Measurements from ENCODE around the gene SPRY2.
A peak's percentile ranks its signal among the peaks of the same experiment; 100 is the strongest.
"Not testable (repeated sequence)": the region's sequence is repeated elsewhere in the genome, so short reads cannot be mapped to it uniquely, and the experiment has no call there.

SPRY2 gene

DNA sequence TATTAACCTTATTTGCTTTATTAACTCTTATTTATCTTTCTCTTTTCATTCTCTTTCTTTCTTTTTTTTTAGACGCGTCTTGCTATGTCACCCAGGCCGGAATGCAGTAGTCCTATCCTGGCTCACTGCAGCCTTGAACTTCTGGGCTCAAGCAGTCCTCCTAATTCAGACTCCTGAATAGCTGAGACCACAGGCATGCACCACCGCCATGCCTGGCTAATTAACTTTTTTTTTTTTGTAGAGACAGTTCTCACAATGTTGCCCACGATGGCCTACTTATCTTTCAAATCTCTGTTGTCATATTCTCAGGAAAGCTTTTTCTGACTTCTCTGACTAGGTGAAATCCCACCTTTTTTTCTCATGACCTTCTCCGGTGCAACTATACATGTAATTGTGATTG is 7.8 kb upstream of the SPRY2 start:
- no peak for DNase-seq (ENCODE audit: low read depth)

- DNase-seq (ENCODE audit: low read depth) = no peak
These were observed 7.4 kb upstream of the SPRY2 start for GRCh38 chr13:80348314-80348713.

GRCh38 chr13:80345771-80346510 is 5.0 kb upstream of the SPRY2 start:
- no peak for DNase-seq (ENCODE audit: low read depth)

DNA sequence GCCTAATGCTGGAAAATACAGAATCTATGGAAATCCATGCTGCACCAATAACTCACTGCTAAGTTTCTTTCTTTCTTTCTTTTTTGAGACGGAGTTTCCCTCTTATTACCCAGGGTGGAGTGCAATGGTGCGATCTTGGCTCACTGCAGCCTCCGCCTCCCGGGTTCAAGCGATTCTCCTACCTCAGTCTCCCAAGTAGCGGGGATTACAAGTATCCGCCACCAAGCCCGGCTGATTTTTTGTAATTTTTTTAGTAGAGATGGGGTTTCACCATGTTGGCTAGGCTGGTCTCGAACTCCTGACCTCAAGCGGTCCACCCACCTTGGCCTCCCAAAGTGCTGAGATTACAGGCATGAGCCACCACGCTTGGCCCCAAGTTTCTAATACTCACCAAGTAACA is 3.1 kb upstream of the SPRY2 start:
- DNase-seq (ENCODE audit: low read depth) = not testable (repeated sequence)

DNA sequence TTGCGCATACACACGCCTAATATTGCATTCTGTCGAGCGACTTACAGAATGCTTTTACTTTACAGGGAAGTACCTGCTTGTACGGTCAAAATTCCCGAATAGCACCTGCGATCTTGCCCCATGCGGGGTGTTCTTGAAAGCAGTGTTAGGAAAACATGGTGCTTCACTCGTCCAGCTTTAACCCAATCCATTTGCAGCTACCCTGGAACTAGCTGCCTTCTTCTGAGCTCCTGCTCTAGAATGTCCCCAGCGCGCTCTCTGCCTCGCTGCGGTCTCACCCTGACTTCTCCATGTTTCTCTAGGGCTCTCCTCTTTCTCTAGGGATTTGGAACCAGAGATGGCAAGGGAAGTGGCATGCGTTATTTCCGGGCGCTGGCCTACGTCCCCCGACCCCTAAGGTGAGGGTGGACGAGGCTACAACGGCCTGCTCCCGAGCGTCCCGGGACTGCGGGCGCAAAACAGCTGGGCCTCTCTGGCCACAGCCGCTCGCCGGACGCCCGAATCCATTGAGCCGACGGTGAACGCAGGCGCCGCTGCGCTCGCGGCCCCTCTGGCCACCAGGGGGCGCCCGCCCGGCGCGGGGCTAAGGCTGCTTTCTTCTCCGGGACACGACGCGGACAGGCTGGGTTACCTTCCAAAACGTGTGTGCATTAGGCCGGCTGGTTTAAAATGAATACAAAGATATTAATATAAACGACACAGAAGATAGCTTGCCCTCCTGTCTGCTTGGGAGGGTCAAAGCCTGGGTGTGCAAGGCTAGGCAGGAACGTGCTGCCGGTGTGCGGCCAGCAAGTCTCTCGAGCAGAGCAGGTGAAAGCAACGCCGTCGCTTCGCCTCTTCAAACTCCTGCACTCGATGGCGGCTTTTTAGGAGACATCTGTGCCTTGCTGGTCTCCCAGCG is 1.8 kb upstream of the SPRY2 start:
- peak; percentile 51 for DNase-seq (ENCODE audit: low read depth)

- DNase-seq (ENCODE audit: low read depth) = no peak
These were observed 937 bp upstream of the SPRY2 start for GRCh38 chr13:80341756-80342370.

- no peak for DNase-seq (ENCODE audit: low read depth)
These were observed 250 bp downstream of the SPRY2 start for GRCh38 chr13:80340651-80341100.

- DNase-seq (ENCODE audit: low read depth) = no peak
These were observed 845 bp downstream of the SPRY2 start for GRCh38 chr13:80339912-80340650.

DNA sequence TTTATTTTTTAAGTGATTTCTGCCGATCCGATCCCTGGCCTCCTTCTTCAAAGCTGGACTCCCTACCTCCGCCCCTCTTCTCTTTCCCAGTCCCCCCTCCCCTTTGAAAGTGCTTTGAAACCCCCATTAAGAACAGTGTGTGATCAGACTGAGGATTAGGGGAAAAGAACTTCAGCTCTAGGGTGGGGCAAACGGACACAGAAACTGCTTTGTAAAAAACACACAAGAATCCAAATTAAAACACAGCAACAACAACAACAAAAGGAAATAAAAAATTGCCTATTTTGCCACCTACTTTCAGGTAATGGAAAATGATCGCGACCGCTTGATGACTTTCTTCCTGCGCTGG is 1.4 kb downstream of the SPRY2 start:
- no peak for DNase-seq (ENCODE audit: low read depth)

GRCh38 chr13:80338781-80339562 is 2.0 kb downstream of the SPRY2 start:
- no peak for DNase-seq (ENCODE audit: low read depth)

DNA sequence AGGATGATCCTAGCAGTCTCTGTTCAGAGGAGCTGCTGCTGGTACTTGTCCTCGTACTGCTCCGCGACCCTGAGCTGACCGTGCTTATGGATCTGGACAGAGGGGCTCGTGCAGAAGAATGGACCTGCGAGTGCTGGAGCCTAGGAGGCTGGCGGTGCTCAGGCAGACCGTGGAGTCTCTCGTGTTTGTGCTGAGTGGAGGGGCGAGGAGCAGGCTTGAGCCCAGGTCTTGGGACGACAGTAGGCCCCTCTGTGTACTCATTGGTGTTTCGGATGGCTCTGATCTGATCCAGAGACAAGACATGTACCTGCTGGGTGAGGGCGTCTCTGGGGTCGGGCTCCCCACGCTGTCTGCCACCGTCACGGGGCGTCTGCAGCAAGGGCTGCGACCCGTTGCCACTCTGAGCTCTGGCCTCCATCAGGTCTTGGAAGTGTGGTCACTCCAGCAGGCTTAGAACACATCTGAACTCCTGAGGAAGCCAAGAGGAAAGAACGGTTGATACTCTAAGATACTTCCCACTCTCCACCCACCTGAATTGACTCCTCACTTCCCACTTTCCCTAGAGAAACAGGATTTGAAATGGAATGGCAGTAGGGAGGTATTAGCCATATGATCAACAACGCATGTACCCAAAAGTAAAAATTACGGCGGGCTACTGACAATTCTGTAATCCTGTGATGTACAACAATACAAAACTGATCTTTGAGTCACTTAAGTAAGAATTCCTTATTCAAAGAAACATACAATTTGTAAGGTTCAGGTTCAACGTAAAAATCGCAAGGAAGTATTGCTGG is 3.4 kb downstream of the SPRY2 start:
- DNase-seq (ENCODE audit: low read depth) = no peak

DNA sequence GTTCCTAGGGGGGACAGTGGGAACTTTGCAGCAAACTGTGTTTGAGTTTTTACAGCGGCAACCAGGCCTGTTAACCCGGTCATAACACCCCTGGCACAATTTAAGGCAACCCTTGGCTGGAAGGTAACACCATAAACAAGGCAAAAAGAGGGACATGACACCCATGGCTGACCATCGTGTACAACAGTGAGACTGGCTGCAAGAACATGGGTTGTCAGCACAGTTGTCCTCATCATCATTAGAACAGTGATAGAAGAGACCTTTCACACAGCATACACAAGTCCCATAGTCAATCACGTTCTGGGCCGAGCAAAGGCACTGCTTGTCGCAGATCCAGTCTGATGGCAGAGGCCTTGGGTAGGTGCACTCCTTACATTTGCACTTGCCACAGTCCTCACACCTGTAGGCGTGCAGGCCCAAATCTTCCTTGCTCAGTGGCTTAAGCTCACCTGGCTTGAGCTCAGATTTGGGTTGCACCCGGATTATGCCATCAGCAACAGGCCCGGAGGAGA is 4.1 kb downstream of the SPRY2 start:
- no peak for DNase-seq (ENCODE audit: low read depth)

- DNase-seq (ENCODE audit: low read depth) = no peak
These were observed 4.6 kb downstream of the SPRY2 start for GRCh38 chr13:80336370-80336769.

- DNase-seq (ENCODE audit: low read depth) = no peak
These were observed 6.2 kb downstream of the SPRY2 start for GRCh38 chr13:80334597-80335260.

GRCh38 chr13:80331984-80332383 is 8.9 kb downstream of the SPRY2 start:
- DNase-seq (ENCODE audit: low read depth) = no peak

- DNase-seq (ENCODE audit: low read depth) = no peak
These were observed 11.7 kb downstream of the SPRY2 start for GRCh38 chr13:80329250-80329649.

GRCh38 chr13:80319004-80319403 is 21.9 kb downstream of the SPRY2 start:
- DNase-seq (ENCODE audit: low read depth) = no peak

GRCh38 chr13:80314711-80315653 is 25.9 kb downstream of the SPRY2 start:
- no peak for DNase-seq (ENCODE audit: low read depth)

Measured in activated T-cell treated with anti-CD3 and anti-CD28 coated beads for 24 hours (primary cell).